Nephron (organoid): ENCODE data around the gene MAGI2.

Experiments used
- H3K27ac Mint-ChIP-seq, 3 experiments: 2 replicates each; pipeline ENCODE4 v1.8.0; 2020; ENCODE audit warnings: mixed read lengths in 3 of 3, mild to moderate bottlenecking in 2 of 3, moderate library complexity in 1 of 3
- H3K27me3 Mint-ChIP-seq: 2 replicates; pipeline ENCODE4 v1.8.0; 2021; ENCODE audit warnings: low read depth, mild to moderate bottlenecking, moderate library complexity, mixed read lengths
- H3K36me3 Mint-ChIP-seq: 2 replicates; pipeline ENCODE4 v1.8.0; 2020; ENCODE audit warnings: low read depth, mixed read lengths
- H3K4me1 Mint-ChIP-seq: 2 replicates; pipeline ENCODE4 v1.8.0; 2020; ENCODE audit warnings: mixed read lengths
- H3K4me3 Mint-ChIP-seq, 3 experiments: 2 replicates each; pipeline ENCODE4 v1.8.0; 2020; ENCODE audit warnings: mild to moderate bottlenecking in 3 of 3, mixed read lengths in 3 of 3, moderate library complexity in 2 of 3
- H3K9me3 Mint-ChIP-seq: 2 replicates; pipeline ENCODE4 v1.8.0; 2020; ENCODE audit warnings: mixed read lengths
- TF ChIP-seq, protein P1 (sequence below), 3 experiments: fragments of 200-600 bp; sonication (generic); IDR thresholded peaks; one replicate each; pipeline ENCODE4 v1.5.0; 2021; ENCODE audit warnings: antibody characterized with exemption in 3 of 3; ENCODE audit not compliant: unreplicated experiment in 3 of 3

The MAGI2 gene

DNA sequence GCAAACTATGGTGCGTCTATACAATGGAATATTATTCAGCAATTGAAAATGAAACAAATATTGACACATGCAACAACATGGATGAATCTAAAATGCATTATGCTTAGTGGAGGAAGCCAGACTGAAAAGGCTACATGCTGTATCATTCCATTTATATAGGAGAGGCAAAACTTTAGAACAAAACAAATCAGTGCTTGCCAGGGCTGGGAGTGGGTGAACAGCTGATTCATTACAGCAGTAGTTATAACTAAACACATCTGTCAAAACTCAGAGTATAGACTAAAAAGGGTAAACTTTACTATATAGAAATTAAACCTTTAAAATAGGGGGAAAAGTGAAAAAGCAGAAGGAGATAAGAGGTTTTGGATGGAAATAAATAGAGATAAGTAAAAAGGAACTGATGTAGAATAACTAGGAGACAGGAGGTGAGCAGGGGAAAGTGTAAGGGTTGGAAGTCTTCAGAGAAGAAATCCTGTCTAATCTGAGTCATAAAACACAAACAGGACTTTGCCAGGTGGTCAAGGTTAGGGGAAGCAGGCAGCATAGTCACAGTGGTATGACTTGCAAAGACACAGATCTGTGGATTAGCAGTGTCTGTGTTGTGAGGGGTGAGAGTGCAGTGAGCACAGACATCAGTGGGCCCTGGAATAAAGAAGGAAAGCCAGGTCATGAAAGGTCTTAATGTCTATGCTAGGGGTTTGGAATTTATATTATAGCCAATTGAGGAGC is 1305.1 kb downstream of the MAGI2 start:
- Mint-ChIP-seq H3K27ac (peak overlapping the region in 1 of 3 experiments; percentile 63), H3K4me1 (peaks cover 54% of the 10 kb centered on the region), H3K27me3 (no peaks in the 10 kb centered on the region), H3K36me3 (peaks cover 37% of the 10 kb centered on the region), H3K4me3 (no peak overlapping the region), H3K9me3 (peaks cover 7% of the 10 kb centered on the region)
- TF ChIP-seq, protein P1, sequence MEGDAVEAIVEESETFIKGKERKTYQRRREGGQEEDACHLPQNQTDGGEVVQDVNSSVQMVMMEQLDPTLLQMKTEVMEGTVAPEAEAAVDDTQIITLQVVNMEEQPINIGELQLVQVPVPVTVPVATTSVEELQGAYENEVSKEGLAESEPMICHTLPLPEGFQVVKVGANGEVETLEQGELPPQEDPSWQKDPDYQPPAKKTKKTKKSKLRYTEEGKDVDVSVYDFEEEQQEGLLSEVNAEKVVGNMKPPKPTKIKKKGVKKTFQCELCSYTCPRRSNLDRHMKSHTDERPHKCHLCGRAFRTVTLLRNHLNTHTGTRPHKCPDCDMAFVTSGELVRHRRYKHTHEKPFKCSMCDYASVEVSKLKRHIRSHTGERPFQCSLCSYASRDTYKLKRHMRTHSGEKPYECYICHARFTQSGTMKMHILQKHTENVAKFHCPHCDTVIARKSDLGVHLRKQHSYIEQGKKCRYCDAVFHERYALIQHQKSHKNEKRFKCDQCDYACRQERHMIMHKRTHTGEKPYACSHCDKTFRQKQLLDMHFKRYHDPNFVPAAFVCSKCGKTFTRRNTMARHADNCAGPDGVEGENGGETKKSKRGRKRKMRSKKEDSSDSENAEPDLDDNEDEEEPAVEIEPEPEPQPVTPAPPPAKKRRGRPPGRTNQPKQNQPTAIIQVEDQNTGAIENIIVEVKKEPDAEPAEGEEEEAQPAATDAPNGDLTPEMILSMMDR (IDR thresholded peaks at IDR 0.05; ENCODE audit: unreplicated experiment in 3 of 3): no peak

DNA sequence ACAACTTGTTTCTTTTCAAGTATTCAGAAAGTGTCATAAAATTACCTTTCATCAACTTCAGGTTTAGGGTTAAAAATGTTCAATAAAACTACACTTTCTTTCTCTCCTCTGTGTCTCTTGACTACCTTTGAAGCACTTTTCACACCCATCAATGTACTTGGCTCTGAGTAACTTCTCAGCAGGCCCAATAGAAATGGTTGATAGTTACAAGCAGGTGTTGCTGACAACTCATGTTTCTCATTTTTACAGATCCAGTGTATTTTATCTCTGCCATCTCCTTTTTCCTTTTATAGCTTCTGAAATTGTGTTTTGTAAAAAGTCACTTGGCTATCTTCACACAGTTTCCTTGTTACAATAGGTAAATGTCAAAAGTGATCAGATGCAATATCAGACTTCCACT is 1306.9 kb downstream of the MAGI2 start:
- TF ChIP-seq, protein P1 (IDR thresholded peaks at IDR 0.05; ENCODE audit: unreplicated experiment in 3 of 3): no peak

DNA sequence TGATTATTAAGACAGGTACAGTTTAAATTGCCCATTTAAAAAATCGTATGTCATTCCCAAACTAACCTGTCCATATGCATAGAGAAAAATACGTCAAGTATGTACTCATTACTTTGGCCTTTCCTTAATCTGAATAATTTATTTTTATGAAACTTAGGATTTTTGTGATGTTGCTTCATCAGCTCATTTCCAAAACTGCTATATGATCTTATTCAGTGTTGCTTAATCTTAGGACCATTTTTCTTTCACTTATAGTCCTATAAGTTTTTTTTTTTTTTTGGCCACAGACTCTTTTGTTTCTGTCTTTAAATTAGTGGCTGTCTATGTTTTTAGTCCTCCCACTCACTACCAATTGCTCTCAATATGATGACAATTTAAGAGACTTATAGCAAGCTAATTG is 1309.8 kb downstream of the MAGI2 start:
- no peaks in the 10 kb centered on the region for H3K27me3 Mint-ChIP-seq
- TF ChIP-seq, protein P1 (IDR thresholded peaks at IDR 0.05; ENCODE audit: unreplicated experiment in 3 of 3): no peak

More for the DNA sequence above, 1306.9 kb downstream of the MAGI2 start:
- H3K4me1 Mint-ChIP-seq: peaks cover 50% of the 10 kb centered on the region
- H3K9me3 Mint-ChIP-seq: peaks cover 7% of the 10 kb centered on the region
- H3K27me3 Mint-ChIP-seq: no peaks in the 10 kb centered on the region
- H3K27ac Mint-ChIP-seq: peak overlapping the region; percentile 10 to 83 (median 18)
- H3K4me3 Mint-ChIP-seq: no peak overlapping the region
- peaks cover 41% of the 10 kb centered on the region for H3K36me3 Mint-ChIP-seq

DNA sequence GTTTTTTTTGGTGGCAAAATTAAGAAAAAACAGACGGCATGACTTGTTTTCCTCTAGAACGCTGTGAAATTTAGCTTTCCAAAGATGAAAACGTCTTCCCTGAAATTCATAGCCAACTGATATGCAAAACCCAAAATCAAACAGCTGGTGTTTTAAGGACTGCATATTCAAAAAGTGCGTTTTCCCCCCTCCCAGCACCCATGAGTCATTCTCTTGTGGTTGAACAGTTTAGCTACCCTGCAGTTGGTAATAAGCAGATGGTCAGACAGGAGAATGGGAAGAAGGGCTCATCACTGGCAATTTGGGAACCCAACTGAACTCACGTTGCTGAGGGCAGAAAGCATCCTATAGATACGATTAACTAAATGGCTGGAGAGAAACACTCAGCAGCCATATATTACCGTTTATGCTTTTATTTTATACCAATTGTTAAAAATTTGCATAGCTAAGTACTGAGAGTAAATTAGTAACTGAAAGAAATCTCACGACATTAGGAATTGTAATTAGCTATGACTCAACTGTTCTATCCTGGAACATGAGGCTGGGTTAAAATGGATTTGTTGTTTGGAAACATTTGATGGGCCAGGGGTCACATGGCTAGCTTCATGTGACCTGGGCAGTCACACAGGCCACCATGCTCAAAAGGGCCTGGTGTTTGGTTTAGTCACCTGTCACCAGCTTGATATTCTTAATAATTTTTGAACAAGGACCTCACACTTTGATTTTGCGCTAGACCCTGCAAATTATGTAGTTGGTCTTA is 1311.8 kb downstream of the MAGI2 start:
- Mint-ChIP-seq H3K27ac (no peak overlapping the region), H3K36me3 (peaks cover 31% of the 10 kb centered on the region), H3K27me3 (no peaks in the 10 kb centered on the region), H3K4me1 (peaks cover 28% of the 10 kb centered on the region), H3K4me3 (no peak overlapping the region), H3K9me3 (peaks cover 7% of the 10 kb centered on the region)
- TF ChIP-seq, protein P1 (IDR thresholded peaks at IDR 0.05; ENCODE audit: unreplicated experiment in 3 of 3): no peak

More for the DNA sequence above, 1309.8 kb downstream of the MAGI2 start:
- Mint-ChIP-seq H3K4me1 (peaks cover 42% of the 10 kb centered on the region), H3K27ac (no peak overlapping the region), H3K4me3 (no peak overlapping the region), H3K9me3 (peaks cover 7% of the 10 kb centered on the region), H3K36me3 (peaks cover 40% of the 10 kb centered on the region)

DNA sequence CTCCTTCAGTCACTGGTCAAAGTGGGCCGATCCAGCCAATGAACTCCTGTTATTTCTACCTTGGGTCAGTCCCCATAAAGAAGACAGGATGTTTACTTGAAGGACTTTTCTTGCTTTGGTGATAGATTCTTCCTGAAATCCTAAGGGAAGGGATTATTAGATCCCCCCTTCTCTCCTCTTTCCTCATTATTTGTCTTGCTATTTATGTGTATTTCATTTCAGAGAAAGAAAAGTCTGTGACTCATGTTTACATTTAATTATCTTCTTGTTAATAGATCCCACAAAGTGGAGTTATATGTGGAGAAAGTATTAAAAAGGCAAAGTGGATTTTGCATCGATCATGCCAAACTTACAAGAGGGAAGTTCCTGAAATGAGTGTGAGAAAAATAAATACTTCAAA is 1313.4 kb downstream of the MAGI2 start:
- Mint-ChIP-seq H3K36me3 (peaks cover 15% of the 10 kb centered on the region), H3K4me3 (no peak overlapping the region), H3K4me1 (peaks cover 23% of the 10 kb centered on the region), H3K9me3 (peaks cover under 1% of the 10 kb centered on the region), H3K27ac (peak overlapping the region in 1 of 3 experiments; percentile 1), H3K27me3 (no peaks in the 10 kb centered on the region)
- TF ChIP-seq, protein P1 (IDR thresholded peaks at IDR 0.05; ENCODE audit: unreplicated experiment in 3 of 3): no peak
